ENCODE measurements around the gene STRA6.

The STRA6 gene

GRCh38 chr15:74202452-74203401 lies at the start of gene STRA6:
Gene STRA6, minus strand, starts transcription at chr15:74202787. Its CDS starts 520 bp downstream, at chr15:74202267.
- no peak for DNase-seq

- no peak for DNase-seq
These were observed 49.7 kb upstream of the STRA6 start for GRCh38 chr15:74252291-74252690.

- no peak for DNase-seq
These were observed 48.7 kb upstream of the STRA6 start for GRCh38 chr15:74251131-74251811.

- no peak for DNase-seq
These were observed 47.7 kb upstream of the STRA6 start for GRCh38 chr15:74250266-74250665.

GRCh38 chr15:74245342-74245931 lies 42.9 kb upstream of the STRA6 start:
- no peak for DNase-seq

GRCh38 chr15:74244822-74245341 lies 42.3 kb upstream of the STRA6 start:
- no peak for DNase-seq

GRCh38 chr15:74243431-74243830 lies 40.8 kb upstream of the STRA6 start:
- no peak for DNase-seq

- DNase-seq, result no peak
These were observed 40.0 kb upstream of the STRA6 start for GRCh38 chr15:74242441-74243185.

GRCh38 chr15:74240897-74241614 lies 38.5 kb upstream of the STRA6 start:
- DNase-seq, result no peak

- no peak for DNase-seq
These were observed 37.5 kb upstream of the STRA6 start for GRCh38 chr15:74240002-74240568.

- DNase-seq, result no peak
These were observed 36.6 kb upstream of the STRA6 start for GRCh38 chr15:74239051-74239705.

GRCh38 chr15:74235962-74236361 lies 33.4 kb upstream of the STRA6 start, which contains the start of gene CCDC33:
Gene CCDC33, plus strand, starts transcription at chr15:74236326. Its CDS starts 394 bp downstream, at chr15:74236720.
- no peak for DNase-seq

GRCh38 chr15:74234598-74234875 lies 31.9 kb upstream of the STRA6 start:
- DNase-seq, result no peak

- DNase-seq, result no peak
These were observed 31.4 kb upstream of the STRA6 start for GRCh38 chr15:74233851-74234597.

- no peak for DNase-seq
These were observed 30.8 kb upstream of the STRA6 start for GRCh38 chr15:74233373-74233772.

- DNase-seq, result no peak
These were observed 28.9 kb upstream of the STRA6 start for GRCh38 chr15:74231475-74231874.

- DNase-seq, result no peak
These were observed 27.1 kb upstream of the STRA6 start for GRCh38 chr15:74229686-74230085.

GRCh38 chr15:74228723-74229081 lies 26.1 kb upstream of the STRA6 start:
- no peak for DNase-seq

- no peak for DNase-seq
These were observed 25.6 kb upstream of the STRA6 start for GRCh38 chr15:74227968-74228722.

Data from AML-193 (cell line).